Cardiac muscle cell (in vitro differentiated cells and primary cell): Measurements from ENCODE around the gene NEK1. TPM values are rescaled to one million over a fixed set of nuclear protein-coding genes. Genes with fewer than 3 reads are reported as not detected.
"Not testable (repeated sequence)": the region's sequence is repeated elsewhere in the genome, so short reads cannot be mapped to it uniquely, and the experiment has no call there.

Experiments
- DNase-seq, 2 donors: peaks; one replicate each; pipeline versions ENCODE4 v3.0.0 to v3.0.0-alpha.2; 2010 to 2017; ENCODE audit warnings: low read depth in 1 of 2, low spot score in 1 of 2
- H3K27ac ChIP-seq: fragments of 200-600 bp; sonication (generic); 2 replicates; pipeline ENCODE4 v1.5.1; 2016
- H3K27me3 ChIP-seq: fragments of 200-600 bp; sonication (generic); 2 replicates; pipeline ENCODE4 v1.6.0; 2016; ENCODE audit warnings: control low read depth
- H3K36me3 ChIP-seq: fragments of 200-600 bp; sonication (generic); 2 replicates; pipeline ENCODE4 v1.5.1; 2016; ENCODE audit warnings: control low read depth
- H3K4me1 ChIP-seq: fragments of 200-600 bp; sonication (generic); 2 replicates; pipeline ENCODE4 v1.8.1; 2017; ENCODE audit warnings: low read depth, mild to moderate bottlenecking, mixed run types
- H3K4me3 ChIP-seq: fragments of 200-600 bp; sonication (generic); 2 replicates; pipeline ENCODE4 v1.5.1; 2016; ENCODE audit warnings: mild to moderate bottlenecking
- H3K9me3 ChIP-seq: fragments of 200-600 bp; sonication (generic); 2 replicates; pipeline ENCODE4 v1.5.1; 2017; ENCODE audit warnings: low read depth, mild to moderate bottlenecking, control low read depth
- polyA plus RNA-seq: library from polyadenylated mRNA; unstranded; fragments of >200 nt; fragmentation: Nextera tagmentation; extraction: Ambion mirVana; gene quantifications from 2 replicates; pipeline ENCODE4 v1.2.1, GENCODE V29; 2016
- total RNA-seq: library from RNA; depleted of rRNA; stranded (reverse); fragments of >200 nt; gene quantifications from 2 replicates; pipeline ENCODE4 v1.2.3, GENCODE V29; 2016
- TF ChIP-seq, protein P1 (sequence below): IDR thresholded peaks from 2 replicates; pipeline ENCODE4 v1.5.1; 2012; ENCODE audit warnings: low read depth, mild to moderate bottlenecking, low read length

Gene NEK1
- total and polyA plus RNA-seq, 2 experiments from 2014 or later: 11.3 to 17.0 TPM

DNA sequence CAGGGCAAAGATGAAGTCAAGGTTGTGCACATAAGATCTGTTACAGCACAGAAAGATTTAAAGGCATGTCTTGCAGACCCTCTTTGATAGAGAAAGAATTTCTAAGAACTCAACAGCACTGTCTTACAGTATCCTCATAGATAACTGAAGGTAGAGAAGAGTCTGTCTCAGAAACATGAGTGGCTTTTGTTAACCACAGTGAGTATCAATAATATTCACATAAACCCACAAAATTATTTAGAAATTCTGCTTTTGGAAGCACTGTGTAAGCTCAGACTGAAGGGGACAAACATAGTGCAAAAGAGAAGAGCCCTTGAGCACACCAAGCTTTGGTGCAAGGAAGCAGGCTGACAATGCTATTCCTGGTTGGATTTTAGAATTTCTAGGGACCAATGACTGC, 175.6 kb downstream of the NEK1 start:
- TF ChIP-seq, protein P1, sequence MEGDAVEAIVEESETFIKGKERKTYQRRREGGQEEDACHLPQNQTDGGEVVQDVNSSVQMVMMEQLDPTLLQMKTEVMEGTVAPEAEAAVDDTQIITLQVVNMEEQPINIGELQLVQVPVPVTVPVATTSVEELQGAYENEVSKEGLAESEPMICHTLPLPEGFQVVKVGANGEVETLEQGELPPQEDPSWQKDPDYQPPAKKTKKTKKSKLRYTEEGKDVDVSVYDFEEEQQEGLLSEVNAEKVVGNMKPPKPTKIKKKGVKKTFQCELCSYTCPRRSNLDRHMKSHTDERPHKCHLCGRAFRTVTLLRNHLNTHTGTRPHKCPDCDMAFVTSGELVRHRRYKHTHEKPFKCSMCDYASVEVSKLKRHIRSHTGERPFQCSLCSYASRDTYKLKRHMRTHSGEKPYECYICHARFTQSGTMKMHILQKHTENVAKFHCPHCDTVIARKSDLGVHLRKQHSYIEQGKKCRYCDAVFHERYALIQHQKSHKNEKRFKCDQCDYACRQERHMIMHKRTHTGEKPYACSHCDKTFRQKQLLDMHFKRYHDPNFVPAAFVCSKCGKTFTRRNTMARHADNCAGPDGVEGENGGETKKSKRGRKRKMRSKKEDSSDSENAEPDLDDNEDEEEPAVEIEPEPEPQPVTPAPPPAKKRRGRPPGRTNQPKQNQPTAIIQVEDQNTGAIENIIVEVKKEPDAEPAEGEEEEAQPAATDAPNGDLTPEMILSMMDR: no peak
- Histone ChIP-seq H3K36me3 (no peaks in the 10 kb centered on the region), H3K4me3 (no peak overlapping the region), H3K9me3 (no peaks in the 10 kb centered on the region), H3K27me3 (no peaks in the 10 kb centered on the region), H3K27ac (no peak overlapping the region), H3K4me1 (peaks cover 23% of the 10 kb centered on the region)
- no peak for DNase-seq

DNA sequence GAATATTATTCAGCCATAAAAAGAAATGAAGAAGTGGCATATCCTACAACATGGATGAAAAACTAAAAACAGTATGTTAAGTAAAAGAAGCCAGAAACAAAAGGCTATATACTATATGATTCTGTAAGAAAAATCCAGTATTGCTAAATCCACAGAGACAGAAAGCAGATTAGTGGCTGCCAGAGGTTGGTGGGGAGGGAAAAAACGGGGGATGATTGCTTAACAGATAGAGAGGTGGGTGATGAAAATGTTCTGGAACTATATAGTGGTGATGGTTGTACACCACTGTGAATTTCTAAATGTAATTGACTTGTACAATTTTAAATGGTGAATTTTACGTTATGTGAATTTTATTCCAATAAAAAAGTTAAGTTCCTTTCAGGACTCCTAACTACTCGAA, 184.0 kb downstream of the NEK1 start:
- DNase-seq: peak in 1 of 2 donors; percentile 58
- peaks cover 6% of the 10 kb centered on the region for H3K36me3 ChIP-seq
- H3K4me1 ChIP-seq: no peaks in the 10 kb centered on the region
- H3K4me3 ChIP-seq: no peak overlapping the region
- no peaks in the 10 kb centered on the region for H3K27me3 ChIP-seq
- H3K9me3 ChIP-seq: no peaks in the 10 kb centered on the region
- H3K27ac ChIP-seq: no peak overlapping the region
- TF ChIP-seq, protein P1: no peak

DNA sequence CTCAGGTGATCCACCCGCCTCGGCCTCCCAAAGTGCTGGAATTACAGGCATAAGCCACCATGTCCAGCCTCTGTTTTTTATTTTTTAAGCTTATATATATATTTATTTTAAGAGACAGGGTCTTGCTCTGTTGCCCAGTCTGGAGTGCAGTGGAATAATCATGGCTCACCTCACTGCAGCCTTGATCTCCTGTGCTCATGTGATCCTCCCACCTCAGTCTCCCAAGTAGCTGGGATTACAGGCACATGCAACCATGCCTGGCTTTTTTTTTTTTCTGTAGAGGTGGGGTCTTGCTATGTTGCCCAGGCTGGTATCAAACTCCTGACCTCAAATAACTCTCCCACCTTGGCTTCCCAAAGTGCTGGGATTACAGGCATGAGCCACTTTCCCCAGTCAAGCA, 184.7 kb downstream of the NEK1 start:
- DNase-seq, H3K9me3 ChIP-seq, H3K27me3 ChIP-seq, H3K27ac ChIP-seq, H3K36me3 ChIP-seq, H3K4me1 ChIP-seq, H3K4me3 ChIP-seq: not testable (repeated sequence)

DNA sequence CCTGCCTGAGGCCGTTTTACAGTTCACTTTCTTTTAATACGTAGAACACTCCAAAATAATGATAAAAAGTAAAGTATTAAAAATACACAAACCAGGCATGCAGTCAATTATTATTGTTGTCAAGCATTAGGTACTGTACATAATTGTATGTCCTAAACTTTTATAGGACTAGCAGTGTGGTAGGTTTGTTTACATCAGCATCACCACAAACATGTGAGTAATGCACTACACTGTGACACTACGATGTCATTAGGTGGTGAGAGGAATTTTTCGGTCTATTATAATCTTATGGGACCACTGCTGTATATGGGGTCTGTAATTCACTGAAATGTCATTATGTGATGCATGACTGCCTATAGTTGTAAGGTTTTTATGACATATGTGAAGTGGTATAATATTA, 192.1 kb downstream of the NEK1 start:
- no peaks in the 10 kb centered on the region for H3K9me3 ChIP-seq
- peaks cover 6% of the 10 kb centered on the region for H3K36me3 ChIP-seq
- no peak overlapping the region for H3K27ac ChIP-seq
- DNase-seq: no peak
- H3K4me3 ChIP-seq: no peak overlapping the region
- no peaks in the 10 kb centered on the region for H3K27me3 ChIP-seq
- TF ChIP-seq, protein P1: no peak
- H3K4me1 ChIP-seq: no peaks in the 10 kb centered on the region

DNA sequence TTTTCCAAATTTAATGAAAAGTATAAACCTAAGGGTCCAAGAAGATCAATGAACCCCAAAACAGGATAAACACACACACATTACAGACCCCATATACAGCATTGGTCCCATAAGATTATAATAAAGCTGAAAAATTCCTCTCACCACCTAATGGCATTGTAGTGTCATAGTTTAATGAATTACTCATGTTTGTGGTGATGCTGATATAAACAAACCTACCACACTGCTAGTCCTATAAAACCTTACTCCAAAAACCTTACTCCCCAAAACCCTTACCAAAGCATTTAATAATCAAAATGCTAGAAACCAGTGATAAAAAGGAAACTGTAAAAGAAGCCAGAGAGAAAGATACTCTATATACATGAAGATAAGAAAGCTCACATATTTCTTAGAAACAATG, 193.5 kb downstream of the NEK1 start:
- H3K27ac ChIP-seq: no peak overlapping the region
- DNase-seq: no peak
- TF ChIP-seq, protein P1: no peak
- H3K4me3 ChIP-seq: no peak overlapping the region
- peaks cover 2% of the 10 kb centered on the region for H3K36me3 ChIP-seq
- no peaks in the 10 kb centered on the region for H3K4me1 ChIP-seq
- no peaks in the 10 kb centered on the region for H3K27me3 ChIP-seq
- no peaks in the 10 kb centered on the region for H3K9me3 ChIP-seq

DNA sequence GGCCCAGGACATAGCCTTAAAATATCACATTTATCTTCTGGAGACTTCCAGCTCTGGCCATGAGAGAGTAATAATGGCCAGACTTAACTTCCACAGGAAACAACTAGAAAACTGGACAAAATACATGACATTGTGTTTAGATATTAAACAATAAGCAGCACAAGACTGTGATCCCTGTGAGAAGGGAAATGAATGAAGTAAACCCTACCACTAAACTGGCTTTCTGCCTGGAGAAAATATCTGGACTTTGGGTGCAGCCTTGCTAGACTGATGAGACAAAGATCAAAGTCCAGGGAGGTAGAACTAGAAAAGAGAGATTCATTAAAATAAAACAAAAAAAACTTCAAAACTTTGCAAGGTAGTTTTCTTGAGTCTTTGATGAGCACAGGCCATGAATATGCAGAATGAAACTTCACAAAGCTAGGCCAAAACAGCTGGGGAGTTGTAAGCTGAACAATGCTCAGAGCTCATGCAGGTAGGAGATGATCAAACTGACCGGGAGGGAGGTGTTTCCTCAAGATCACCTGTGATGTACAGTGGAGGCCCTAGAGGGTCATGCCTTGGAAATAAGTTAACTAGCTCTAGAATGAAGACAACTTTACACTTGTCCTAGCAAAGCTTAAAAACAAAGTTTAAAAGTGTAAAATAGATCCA, 194.6 kb downstream of the NEK1 start:
- Histone ChIP-seq H3K9me3 (no peaks in the 10 kb centered on the region), H3K36me3 (no peaks in the 10 kb centered on the region), H3K4me1 (no peaks in the 10 kb centered on the region), H3K27me3 (no peaks in the 10 kb centered on the region), H3K4me3 (no peak overlapping the region), H3K27ac (no peak overlapping the region)
- no peak for DNase-seq
- TF ChIP-seq, protein P1: no peak
